Neural cell (in vitro differentiated cells): ENCODE results near the gene ASNSD1. TPM values are rescaled to one million over a fixed set of nuclear protein-coding genes. Genes with fewer than 3 reads are reported as not detected.

ENCODE experiments used
- H2AFZ ChIP-seq: fragments of 200-600, 300-800 bp; sonication (generic), shearing (Covaris generic); 2 replicates; pipeline ENCODE4 v1.6.0; 2014; ENCODE audit warnings: low read depth, mild to moderate bottlenecking, antibody characterized with exemption, low read length, moderate library complexity
- H3F3A ChIP-seq: fragments of 200-600 bp; shearing (Covaris generic); 2 replicates; pipeline ENCODE4 v1.6.1; 2016; ENCODE audit warnings: mild to moderate bottlenecking, moderate library complexity, mixed read lengths, antibody characterized with exemption, low read length; ENCODE audit not compliant: insufficient read depth, poor library complexity, severe bottlenecking
- H3K27ac ChIP-seq: fragments of 200-600, 300-800 bp; sonication (generic), shearing (Covaris generic); 2 replicates; pipeline ENCODE4 v1.5.1; 2014; ENCODE audit warnings: mild to moderate bottlenecking, low read length, moderate library complexity
- H3K27me3 ChIP-seq: fragments of 300-800, 200-600 bp; sonication (generic), shearing (Covaris generic); 2 replicates; pipeline ENCODE4 v1.6.0; 2014; ENCODE audit warnings: mild to moderate bottlenecking, low read depth, low read length, moderate library complexity; ENCODE audit not compliant: insufficient read depth
- H3K36me3 ChIP-seq: fragments of 300-800, 200-600 bp; sonication (generic), shearing (Covaris generic); 2 replicates; pipeline ENCODE4 v1.5.1; 2014; ENCODE audit warnings: mild to moderate bottlenecking, antibody characterized with exemption, low read length, moderate library complexity; ENCODE audit not compliant: insufficient read depth
- H3K4me2 ChIP-seq: fragments of 300-800, 200-600 bp; sonication (generic), shearing (Covaris generic); 2 replicates; pipeline ENCODE4 v1.6.0; 2014; ENCODE audit warnings: mild to moderate bottlenecking, low read length
- H3K4me3 ChIP-seq: fragments of 300-800, 200-600 bp; sonication (generic), shearing (Covaris generic); 2 replicates; pipeline ENCODE4 v1.5.1; 2014; ENCODE audit warnings: mild to moderate bottlenecking, low read length, moderate library complexity
- H3K79me2 ChIP-seq: fragments of 200-600 bp; shearing (Covaris generic); replicated peaks from 2 replicates; pipeline ENCODE4 v1.6.0; 2014; ENCODE audit warnings: mild to moderate bottlenecking, low read length, moderate library complexity; ENCODE audit not compliant: insufficient read depth
- H3K9ac ChIP-seq: fragments of 300-800, 200-600 bp; sonication (generic), shearing (Covaris generic); 2 replicates; pipeline ENCODE4 v1.6.1; 2016; ENCODE audit warnings: mild to moderate bottlenecking, low read length, mixed read lengths
- H3K9me2 ChIP-seq: fragments of 200-600 bp; shearing (Covaris generic); 2 replicates; pipeline ENCODE4 v1.6.1; 2016; ENCODE audit warnings: mild to moderate bottlenecking, low read length, mixed read lengths; ENCODE audit not compliant: insufficient read depth
- H3K9me3 ChIP-seq: fragments of 200-600, 300-800 bp; sonication (generic), shearing (Covaris generic); 2 replicates; pipeline ENCODE4 v1.6.1; 2016; ENCODE audit warnings: mild to moderate bottlenecking, mixed run types, low read length, moderate library complexity, mixed read lengths
- H4K20me1 ChIP-seq: fragments of 200-600 bp; shearing (Covaris generic); 2 replicates; pipeline ENCODE4 v1.6.1; 2016; ENCODE audit warnings: mild to moderate bottlenecking, mixed run types; ENCODE audit not compliant: insufficient read depth
- CTCF ChIP-seq: fragments of 450-650 bp; IDR thresholded peaks from 2 replicates; pipeline ENCODE4 v1.5.1; 2014; ENCODE audit warnings: antibody characterized with exemption, mild to moderate bottlenecking, moderate library complexity; ENCODE audit not compliant: poor library complexity, severe bottlenecking
- EP300 ChIP-seq: fragments of 450-650 bp; conservative IDR thresholded peaks from 2 replicates; pipeline ENCODE4 v1.6.1; 2014; ENCODE audit warnings: antibody characterized with exemption, mild to moderate bottlenecking, moderate library complexity; ENCODE audit not compliant: poor library complexity, severe bottlenecking
- EZH2 ChIP-seq: fragments of 200-600, 300-800 bp; shearing (Covaris generic), sonication (generic); IDR thresholded peaks from 2 replicates; pipeline ENCODE4 v1.6.1; 2014; ENCODE audit warnings: antibody characterized with exemption, low read length, borderline replicate concordance, mild to moderate bottlenecking; ENCODE audit not compliant: insufficient read depth, poor library complexity, severe bottlenecking
- MXI1 ChIP-seq: fragments of 450-650 bp; conservative IDR thresholded peaks from 2 replicates; pipeline ENCODE4 v1.6.1; 2014; ENCODE audit warnings: antibody characterized with exemption, mild to moderate bottlenecking; ENCODE audit not compliant: poor library complexity, severe bottlenecking
- POLR2AphosphoS5 ChIP-seq: IDR thresholded peaks from 2 replicates; pipeline ENCODE4 v1.6.1; 2012
- RAD21 ChIP-seq: fragments of 450-650 bp; conservative IDR thresholded peaks from 2 replicates; pipeline ENCODE4 v1.6.1; 2014; ENCODE audit warnings: antibody characterized with exemption, mild to moderate bottlenecking, moderate library complexity
- SMC3 ChIP-seq: fragments of 450-650 bp; conservative IDR thresholded peaks from 2 replicates; pipeline ENCODE4 v1.6.1; 2014; ENCODE audit warnings: antibody characterized with exemption, mild to moderate bottlenecking, moderate library complexity; ENCODE audit not compliant: poor library complexity
- TAF1 ChIP-seq: IDR thresholded peaks from 2 replicates; pipeline ENCODE4 v1.6.1; 2012; ENCODE audit warnings: low read depth
- polyA plus RNA-seq: library from polyadenylated mRNA; depleted of rRNA; stranded (reverse); fragments of >200 nt; gene quantifications from 2 replicates; pipeline ENCODE4 v1.2.3, GENCODE V29; 2014
- TF ChIP-seq, protein P1 (sequence below): IDR thresholded peaks from 2 replicates; pipeline ENCODE4 v1.6.1; 2012; ENCODE audit warnings: borderline replicate concordance

The ASNSD1 gene
- polyA plus RNA-seq, 1 donor from 2014 or later, result 94.3 TPM

GRCh38 chr2:189658306-189659212 lies 2.7 kb upstream of the ASNSD1 start:
- Histone ChIP-seq H3F3A (no peaks in the 10 kb centered on the region), H3K27ac (no peak overlapping the region), H3K4me2 (no peak overlapping the region), H3K9ac (no peak overlapping the region), H4K20me1 (no peaks in the 10 kb centered on the region), H3K9me2 (no peaks in the 10 kb centered on the region), H3K79me2 (peaks cover 16% of the 10 kb centered on the region), H2AFZ (no peak overlapping the region), H3K4me3 (no peak overlapping the region), H3K36me3 (no peaks in the 10 kb centered on the region), H3K9me3 (no peaks in the 10 kb centered on the region), H3K27me3 (no peaks in the 10 kb centered on the region)
- TF ChIP-seq MXI1, result no peak
- TF ChIP-seq, protein P1, sequence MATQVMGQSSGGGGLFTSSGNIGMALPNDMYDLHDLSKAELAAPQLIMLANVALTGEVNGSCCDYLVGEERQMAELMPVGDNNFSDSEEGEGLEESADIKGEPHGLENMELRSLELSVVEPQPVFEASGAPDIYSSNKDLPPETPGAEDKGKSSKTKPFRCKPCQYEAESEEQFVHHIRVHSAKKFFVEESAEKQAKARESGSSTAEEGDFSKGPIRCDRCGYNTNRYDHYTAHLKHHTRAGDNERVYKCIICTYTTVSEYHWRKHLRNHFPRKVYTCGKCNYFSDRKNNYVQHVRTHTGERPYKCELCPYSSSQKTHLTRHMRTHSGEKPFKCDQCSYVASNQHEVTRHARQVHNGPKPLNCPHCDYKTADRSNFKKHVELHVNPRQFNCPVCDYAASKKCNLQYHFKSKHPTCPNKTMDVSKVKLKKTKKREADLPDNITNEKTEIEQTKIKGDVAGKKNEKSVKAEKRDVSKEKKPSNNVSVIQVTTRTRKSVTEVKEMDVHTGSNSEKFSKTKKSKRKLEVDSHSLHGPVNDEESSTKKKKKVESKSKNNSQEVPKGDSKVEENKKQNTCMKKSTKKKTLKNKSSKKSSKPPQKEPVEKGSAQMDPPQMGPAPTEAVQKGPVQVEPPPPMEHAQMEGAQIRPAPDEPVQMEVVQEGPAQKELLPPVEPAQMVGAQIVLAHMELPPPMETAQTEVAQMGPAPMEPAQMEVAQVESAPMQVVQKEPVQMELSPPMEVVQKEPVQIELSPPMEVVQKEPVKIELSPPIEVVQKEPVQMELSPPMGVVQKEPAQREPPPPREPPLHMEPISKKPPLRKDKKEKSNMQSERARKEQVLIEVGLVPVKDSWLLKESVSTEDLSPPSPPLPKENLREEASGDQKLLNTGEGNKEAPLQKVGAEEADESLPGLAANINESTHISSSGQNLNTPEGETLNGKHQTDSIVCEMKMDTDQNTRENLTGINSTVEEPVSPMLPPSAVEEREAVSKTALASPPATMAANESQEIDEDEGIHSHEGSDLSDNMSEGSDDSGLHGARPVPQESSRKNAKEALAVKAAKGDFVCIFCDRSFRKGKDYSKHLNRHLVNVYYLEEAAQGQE, result no peak
- no peak for TF ChIP-seq SMC3

DNA sequence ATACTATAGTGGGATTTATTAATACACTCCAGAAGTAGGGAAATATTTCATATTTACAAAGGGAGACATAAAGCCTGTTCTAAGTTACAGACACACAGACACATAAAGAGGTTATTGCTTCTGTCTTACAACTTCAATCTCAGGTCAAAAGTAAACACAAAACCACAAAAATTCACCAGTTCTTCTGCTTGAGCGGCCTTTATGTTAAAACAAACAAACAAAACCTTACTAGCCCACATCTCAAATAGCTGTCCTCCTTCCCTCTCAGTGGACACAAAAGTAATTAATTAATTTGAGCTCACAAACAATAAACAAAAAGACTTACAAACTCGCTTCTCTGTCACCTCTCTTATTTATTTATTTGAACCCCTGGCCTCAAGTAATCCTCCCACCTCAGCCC lies 1.5 kb upstream of the ASNSD1 start:
- no peak overlapping the region for H3K4me2 ChIP-seq
- H3K36me3 ChIP-seq, result no peaks in the 10 kb centered on the region
- no peak overlapping the region for H3K4me3 ChIP-seq
- H3K9me2 ChIP-seq, result no peaks in the 10 kb centered on the region
- no peak overlapping the region for H3K9ac ChIP-seq
- H3K79me2 ChIP-seq, result peaks cover 19% of the 10 kb centered on the region
- no peak overlapping the region for H2AFZ ChIP-seq
- no peaks in the 10 kb centered on the region for H4K20me1 ChIP-seq
- H3K27me3 ChIP-seq, result no peaks in the 10 kb centered on the region
- no peaks in the 10 kb centered on the region for H3K9me3 ChIP-seq
- no peak for TF ChIP-seq SMC3
- no peak for TF ChIP-seq POLR2AphosphoS5
- TF ChIP-seq CTCF, result no peak
- no peak for TF ChIP-seq EZH2
- no peak for TF ChIP-seq EP300
- TF ChIP-seq RAD21, result no peak
- TF ChIP-seq TAF1, result no peak
- no peak for TF ChIP-seq MXI1
- TF ChIP-seq, protein P1, result no peak
- no peak overlapping the region for H3K27ac ChIP-seq
- H3F3A ChIP-seq, result no peaks in the 10 kb centered on the region
